HK-2 (cell line): ENCODE results near the gene NCKIPSD.

ENCODE experiments used
- DNase-seq: peaks from one replicate; pipeline ENCODE4 v3.0.0-alpha.2; 2018; ENCODE audit not compliant: unreplicated experiment

The NCKIPSD gene

GRCh38 chr3:48678566-48679380, 6.9 kb downstream of the NCKIPSD start:
- no peak for DNase-seq

- no peak for DNase-seq
Observed at GRCh38 chr3:48678056-48678455, 7.7 kb downstream of the NCKIPSD start.

GRCh38 chr3:48674505-48674904, 11.2 kb downstream of the NCKIPSD start:
- DNase-seq = no peak

DNA sequence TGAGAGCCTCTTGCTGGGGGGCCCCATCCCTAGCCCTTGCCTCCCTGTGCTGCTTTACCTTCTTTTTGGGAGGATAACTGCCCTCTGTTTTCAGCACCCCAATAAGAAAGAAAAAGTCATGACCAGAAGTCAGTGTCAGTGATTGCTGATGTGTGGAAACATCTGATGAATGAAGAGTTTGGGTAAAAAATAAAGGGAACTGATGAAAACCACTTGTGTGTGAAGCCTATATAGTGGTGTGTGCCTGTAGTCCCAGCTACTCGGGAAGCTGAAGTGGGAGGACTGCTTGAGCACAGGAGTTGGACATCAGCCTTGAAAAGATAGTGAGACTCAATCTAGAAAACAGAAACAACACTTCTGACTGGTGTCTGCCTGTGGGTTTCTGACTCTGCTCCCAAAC, 13.2 kb downstream of the NCKIPSD start:
- DNase-seq = no peak

- DNase-seq = no peak
Observed at GRCh38 chr3:48664929-48665328, 20.8 kb downstream of the NCKIPSD start.

DNA sequence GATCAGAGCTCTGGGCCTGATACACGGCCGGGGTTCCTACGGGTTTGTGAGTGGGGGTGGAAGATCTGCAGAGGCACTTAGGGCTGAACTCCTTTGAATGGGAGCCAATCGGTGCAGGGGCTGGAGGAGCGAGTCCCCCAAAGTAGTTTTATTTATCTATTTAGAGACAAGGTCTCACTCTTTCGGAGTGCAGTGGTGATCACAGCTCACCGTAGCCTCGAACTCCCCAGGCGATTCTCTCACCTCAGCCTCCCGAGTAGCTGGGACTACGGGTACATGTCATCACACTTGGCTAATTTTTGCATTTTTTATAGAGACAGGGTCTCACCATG, 21.4 kb downstream of the NCKIPSD start:
- no peak for DNase-seq

GRCh38 chr3:48663489-48664312, 22.0 kb downstream of the NCKIPSD start:
- peak; percentile 98 for DNase-seq

GRCh38 chr3:48662753-48663488, 22.8 kb downstream of the NCKIPSD start, which contains the start of gene CELSR3:
Gene CELSR3 (minus strand): TSS chr3:48662886. CDS start chr3:48662634, 252 bp downstream.
- peak; percentile 84 for DNase-seq

- DNase-seq = peak; percentile 21
Observed at GRCh38 chr3:48662145-48662752, 23.5 kb downstream of the NCKIPSD start.

- peak; percentile 68 for DNase-seq
Observed at GRCh38 chr3:48661501-48662144, 24.1 kb downstream of the NCKIPSD start.

- DNase-seq = no peak
Observed at GRCh38 chr3:48660800-48661400, 24.8 kb downstream of the NCKIPSD start.

DNA sequence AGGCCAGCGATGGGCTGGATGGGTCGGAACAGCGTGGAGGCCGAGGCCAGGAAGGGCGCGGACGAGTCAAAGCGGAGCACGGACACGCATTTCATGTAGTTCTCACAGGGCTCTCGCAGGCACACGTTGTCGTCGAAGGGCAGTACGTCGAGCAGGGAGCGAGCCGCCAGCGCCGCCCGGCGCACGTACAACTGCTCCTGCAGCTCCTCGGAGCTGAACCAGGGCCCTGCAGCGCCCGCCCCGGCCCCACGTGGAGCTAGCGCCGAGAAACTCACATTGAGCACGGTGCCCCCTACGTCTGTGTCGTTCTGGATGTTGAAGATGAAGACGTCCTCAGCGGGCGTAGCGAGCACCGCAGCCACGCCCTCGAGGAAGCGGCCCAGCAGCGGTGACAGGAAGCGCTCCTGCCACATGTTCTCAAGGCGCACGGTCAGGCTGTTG, 28.9 kb downstream of the NCKIPSD start:
- DNase-seq = no peak

GRCh38 chr3:48656061-48656840, 29.5 kb downstream of the NCKIPSD start:
- no peak for DNase-seq

DNA sequence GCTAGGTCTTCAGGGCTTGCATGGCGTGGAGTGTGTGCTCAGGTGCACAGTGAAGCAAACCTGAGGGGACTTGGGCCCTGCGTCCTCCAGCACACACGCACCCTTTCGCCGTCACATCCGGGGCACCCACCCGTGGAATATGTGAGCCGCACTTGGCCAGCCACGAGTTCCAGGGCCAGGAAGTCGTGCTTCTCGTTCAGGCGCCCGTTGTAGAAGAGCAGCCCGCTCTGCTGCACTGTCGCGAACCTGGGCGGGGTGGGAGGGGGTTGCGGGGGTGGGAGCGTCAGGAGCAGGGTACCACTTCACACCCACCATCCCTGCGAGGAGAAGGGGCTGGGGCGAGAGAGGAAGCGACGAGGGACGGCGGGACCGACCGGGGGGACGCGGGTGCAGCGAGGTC, 30.1 kb downstream of the NCKIPSD start:
- DNase-seq = no peak

DNA sequence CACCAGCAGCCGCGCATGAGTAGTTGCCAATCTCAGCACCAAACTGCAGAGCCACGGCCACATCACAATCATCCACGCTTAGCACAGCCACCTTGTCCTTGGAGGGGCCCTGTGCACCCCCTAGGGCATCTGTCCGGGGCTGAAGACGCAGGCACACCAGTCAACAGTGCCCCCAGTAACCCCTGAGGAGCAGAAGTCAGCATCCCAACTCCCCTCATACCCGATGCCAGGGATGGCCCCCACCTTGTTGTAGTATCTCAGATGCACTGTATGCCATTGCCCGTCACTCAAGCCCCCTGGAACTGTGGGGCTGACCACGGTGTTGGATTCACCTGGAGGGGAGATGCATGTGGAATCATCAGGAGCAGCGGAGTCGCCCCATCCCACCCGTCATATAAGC, 30.7 kb downstream of the NCKIPSD start:
- DNase-seq = no peak

- DNase-seq = no peak
Observed at GRCh38 chr3:48652923-48653715, 32.6 kb downstream of the NCKIPSD start.

GRCh38 chr3:48651771-48652170, 33.9 kb downstream of the NCKIPSD start:
- DNase-seq = no peak

DNA sequence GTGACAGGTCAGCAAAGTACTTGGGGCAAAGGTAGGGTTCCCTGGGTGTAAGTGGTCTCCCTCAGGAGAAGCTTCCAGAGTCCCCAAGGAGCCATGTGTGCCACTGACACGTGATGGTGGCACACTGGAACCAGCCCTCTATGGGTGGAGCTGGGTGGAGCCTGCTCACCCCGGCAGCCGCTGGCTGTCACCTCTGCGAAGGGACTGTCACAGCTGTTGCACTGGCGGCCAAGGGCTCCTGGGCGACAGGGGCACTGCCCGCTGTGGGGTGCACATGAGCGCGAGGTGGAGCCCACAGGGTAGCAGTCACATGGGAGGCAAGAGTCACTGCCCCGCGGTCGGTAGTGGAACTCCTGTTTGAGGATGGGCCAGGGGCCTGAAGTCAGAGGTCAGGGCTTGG, 35.0 kb downstream of the NCKIPSD start:
- no peak for DNase-seq

DNA sequence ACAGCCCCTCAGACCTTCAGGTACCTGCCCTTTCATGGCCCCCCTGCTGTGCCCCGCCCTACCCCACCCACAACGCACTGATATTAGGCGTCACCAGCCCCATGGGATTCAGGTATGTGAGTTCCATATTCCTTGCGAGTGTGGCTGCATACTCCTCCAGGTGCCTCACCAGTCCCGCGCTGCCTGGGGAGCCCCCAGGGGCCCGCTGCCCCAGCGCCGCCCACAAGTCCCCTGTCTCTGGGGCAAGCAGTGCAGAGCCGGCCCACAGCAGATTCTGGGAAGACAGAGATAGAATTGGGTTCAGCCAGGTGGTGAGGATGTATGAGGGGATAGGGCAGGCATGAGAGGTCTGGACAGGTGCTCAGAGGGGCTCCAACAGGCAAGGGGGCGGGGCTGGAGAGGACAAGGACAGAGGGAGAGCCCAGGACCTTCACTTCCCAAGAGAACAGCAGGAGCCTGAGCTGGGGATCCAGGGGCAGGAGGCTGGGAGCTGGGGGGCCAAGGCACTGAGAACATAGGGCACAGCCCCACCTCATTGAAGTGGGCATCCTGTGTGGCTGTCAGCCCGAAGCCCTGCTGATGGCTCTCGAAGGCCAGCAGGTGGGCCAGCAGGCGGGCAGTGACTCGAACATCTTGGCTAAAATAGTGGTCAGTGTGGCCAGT, 37.4 kb downstream of the NCKIPSD start:
- no peak for DNase-seq
